Measurements from ENCODE around the gene WDFY1.
A peak's percentile ranks its signal among the peaks of the same experiment; 100 is the strongest.

Gene WDFY1

DNA sequence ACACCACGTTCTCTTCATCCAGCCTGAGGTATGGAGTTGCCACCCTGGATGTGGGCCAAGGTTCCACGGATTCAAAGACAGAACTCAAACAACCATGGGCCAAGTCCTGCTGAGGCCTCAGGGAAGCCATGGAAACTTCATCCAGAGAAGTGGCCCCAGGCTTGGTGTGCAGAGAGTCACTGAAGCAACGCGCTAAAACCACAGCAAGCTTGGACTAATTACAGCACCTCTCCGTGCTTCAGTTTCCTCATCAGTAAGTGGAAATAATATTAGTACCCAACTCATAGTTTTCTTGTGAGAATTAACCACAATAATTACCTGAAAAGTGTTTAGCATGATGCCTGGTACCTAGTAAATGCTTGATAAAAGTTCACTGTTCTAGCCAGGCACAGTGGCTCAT, 88.6 kb downstream of the WDFY1 start:
- no peak for DNase-seq (ENCODE audit: low read depth)

DNA sequence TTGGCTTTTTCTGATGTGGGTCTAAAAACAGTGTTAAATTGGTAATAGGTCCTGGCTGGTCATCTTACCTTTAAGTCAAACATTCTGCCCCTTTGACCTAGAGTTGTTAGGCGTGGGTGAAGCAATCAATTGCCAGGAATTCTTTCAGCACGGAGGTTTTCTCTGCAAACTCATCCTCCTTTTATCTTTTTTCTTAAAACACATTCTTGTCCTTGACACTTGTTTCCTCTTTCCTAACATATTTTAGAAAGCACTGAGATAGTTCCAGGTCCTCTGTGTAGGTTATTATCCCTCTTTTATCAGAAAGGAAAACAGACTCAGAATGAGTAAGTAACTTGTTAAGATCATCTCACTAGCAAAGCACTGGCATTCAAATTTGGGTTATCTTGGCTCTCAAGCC, 89.1 kb downstream of the WDFY1 start:
- DNase-seq (ENCODE audit: low read depth) = no peak

DNA sequence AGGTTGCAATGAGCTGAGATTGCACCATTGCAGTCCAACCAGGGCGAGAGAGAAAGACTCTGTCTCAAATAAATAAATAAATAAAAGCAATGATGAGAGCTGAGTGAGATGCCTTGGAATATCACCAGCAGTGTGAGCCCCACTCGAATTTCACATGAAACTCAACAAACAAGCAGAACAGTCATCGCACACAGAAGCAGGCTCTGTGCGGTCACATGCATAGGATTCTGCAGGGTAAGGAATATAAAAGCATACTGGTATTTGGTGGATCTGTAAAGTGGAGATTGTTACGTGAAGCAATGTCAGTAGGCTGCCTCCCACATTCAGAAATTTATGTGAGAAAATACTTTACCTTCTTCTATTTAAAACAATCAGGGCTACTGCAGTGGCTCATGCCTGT, 89.7 kb downstream of the WDFY1 start:
- no peak for DNase-seq (ENCODE audit: low read depth)

DNA sequence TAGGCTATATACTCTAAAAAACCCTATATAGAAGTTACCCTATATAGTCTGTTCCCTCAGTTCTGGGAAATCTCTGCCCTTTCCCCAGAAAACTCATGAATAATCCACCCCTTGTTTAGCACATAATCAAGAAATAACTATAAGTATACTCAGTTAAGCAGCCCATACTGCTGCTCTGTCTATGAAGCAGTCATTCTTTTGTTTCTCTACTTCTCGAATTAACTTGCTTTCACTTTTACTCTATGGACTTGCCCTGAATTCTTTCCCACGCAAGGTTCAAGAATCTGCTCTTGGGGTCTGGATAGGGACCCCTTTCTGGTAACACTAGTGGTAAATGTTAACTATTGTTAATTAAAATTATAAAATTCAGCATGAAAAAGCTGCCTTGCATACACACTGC, 90.4 kb downstream of the WDFY1 start:
- DNase-seq (ENCODE audit: low read depth) = no peak

DNA sequence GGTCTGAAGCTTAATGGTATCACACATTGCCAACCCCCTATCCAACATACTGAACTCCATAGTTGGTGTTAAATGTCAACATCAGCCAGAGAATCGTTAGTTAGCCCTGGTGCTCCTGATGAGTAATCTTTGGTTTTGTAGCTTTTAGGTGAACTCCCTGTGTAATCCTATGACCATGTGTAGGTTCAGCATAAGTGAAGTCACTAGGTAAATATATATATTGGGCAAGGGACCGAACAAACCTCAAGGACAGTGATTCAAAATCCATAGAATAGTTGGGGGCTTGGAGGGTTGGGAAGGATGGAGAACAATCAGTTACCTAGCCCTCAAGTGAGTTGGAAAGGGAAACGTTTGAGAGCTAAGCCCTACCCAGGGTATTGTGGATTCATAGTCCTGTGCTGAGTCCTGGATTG, 91.7 kb downstream of the WDFY1 start:
- DNase-seq (ENCODE audit: low read depth) = no peak

DNA sequence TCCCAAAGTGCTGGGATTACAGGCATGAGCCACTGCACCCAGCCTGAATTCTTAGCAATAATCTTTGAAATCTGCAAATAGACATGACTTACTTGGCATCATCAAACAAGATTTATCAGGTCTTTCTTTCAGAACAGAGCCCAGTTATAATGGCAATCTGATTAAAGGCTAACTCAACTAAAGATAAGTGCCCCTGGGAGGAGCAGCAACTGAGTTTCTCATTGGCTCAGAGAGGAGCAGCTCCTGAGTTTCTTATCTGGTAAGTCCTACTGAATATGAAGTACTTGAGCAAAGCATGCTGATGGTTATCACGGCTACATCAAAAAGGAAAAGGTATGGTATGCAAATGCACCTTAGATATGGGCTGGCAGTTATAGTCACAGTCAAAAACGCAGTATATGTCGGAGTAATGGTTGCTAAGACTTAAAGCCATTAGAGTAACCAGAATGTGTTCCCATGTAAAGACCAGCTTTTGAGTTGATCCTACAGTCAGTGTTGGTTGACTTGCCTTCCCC, 92.8 kb downstream of the WDFY1 start:
- DNase-seq (ENCODE audit: low read depth) = no peak

DNA sequence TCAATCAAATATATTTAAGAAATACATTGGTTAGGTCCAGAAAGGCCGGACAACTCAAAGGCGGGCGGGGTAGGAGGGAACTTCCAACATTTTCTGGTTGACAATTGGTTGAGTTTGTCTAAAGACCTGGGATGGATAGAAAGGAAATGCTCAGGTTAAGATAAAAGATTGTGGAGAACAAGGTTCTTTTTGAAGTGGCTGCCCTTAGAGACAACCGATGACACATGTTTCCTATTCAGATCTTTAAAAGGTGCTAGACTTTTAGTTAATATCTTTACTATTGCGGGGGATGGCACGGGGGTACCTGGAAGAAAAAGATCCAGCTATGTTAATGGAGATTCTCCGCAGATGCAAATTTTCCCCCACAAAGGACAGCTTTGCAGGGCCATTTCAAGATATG, 97.7 kb downstream of the WDFY1 start:
- no peak for DNase-seq (ENCODE audit: low read depth)

DNA sequence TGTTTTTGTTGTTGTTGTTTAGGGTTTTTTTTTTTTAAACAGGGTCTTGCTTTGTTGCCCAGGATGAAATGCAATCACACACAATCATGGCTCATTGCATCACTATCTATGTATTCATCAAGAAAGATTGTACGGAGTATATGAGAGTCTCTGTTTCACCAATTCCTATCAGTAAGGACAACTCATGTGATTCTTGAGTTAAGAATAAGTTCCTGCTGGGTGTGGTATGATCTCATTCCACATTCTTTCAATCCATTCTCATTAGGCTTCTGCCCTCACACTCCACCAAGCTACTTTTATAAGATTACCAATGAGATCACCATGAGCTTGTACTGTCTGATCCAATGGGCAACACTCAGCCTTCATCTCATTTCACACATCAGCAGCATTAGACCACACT, 98.6 kb downstream of the WDFY1 start:
- DNase-seq (ENCODE audit: low read depth) = peak; percentile 18

DNA sequence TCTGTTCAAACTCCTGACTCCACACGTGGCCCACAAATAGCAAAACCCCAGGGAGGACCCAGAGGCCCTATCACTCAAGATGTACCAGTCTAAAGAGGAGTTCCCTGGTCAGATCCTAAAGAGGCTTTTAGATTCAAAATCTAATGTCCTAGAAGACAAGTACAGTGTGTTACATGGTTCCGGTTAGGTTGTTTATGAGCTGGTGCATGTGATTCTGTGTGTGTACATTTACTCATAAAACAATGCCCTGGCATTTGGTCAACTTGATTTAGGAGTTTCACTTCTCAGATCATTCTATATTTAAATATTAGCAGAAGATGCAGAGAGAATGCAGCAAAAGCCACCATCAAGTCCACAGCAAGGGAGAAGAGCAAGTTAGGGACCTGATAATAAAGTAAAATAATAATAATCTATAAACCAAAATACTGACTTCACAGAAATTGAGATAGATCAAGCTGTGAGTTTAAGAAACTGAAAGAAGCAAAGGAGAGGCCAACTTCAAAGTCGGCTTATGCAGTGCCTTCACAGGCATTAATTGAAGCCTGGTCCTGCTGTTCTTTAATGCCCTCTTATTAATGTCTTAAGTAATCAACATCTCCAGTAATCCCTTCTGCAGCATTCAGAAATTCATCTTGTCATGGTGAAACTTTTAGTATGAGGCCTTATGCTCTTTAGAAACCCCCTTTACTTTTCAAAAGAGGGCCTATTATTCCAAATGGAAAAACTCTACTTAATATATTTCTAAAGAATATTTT, 103.5 kb downstream of the WDFY1 start:
- DNase-seq (ENCODE audit: low read depth) = no peak

DNA sequence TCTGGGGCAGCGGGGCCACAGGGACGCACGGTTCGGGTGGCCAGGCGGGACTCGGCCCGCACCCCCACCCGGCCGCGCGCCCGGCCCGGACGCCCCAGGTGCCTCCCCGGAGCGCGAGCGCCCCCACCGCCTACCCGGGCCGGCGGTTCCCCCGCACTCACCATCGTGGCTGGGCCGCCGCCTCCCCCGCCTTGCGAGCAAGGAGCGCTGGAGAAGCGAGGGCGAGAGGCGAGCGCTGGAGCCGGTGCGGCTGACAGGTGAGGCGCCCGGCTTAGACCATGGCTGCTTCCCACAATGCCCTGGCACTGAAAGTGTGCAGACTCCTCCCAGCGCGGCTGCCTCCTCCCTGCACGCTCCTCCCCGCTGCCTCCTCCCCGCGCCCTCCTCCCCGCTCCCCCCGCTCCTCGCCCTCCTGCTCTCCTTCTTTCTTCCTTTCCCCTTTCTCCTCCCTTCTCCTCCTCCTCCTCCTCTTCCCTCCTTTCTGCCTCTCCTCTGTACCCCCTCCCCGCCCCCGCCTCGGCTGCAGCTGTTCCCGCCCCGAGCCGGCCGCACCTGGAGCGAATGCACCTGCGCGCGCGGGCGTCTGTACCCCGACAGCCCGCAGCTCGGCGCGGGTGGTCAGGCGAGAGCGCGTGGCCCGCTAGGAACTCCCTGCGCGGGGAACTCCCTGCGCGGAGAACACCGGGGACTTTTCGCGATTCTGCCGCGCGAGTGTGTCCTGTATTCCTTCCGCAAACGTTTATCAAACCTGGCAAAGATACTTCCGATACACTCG, 107.7 kb downstream of the WDFY1 start, which contains the start of gene AP1S3:
Gene AP1S3 (minus strand): TSS at position 296 of the 775 bp plus-strand sequence. CDS start 132 bp downstream, at position 164.
- peak; percentile 28 for DNase-seq (ENCODE audit: low read depth)

DNA sequence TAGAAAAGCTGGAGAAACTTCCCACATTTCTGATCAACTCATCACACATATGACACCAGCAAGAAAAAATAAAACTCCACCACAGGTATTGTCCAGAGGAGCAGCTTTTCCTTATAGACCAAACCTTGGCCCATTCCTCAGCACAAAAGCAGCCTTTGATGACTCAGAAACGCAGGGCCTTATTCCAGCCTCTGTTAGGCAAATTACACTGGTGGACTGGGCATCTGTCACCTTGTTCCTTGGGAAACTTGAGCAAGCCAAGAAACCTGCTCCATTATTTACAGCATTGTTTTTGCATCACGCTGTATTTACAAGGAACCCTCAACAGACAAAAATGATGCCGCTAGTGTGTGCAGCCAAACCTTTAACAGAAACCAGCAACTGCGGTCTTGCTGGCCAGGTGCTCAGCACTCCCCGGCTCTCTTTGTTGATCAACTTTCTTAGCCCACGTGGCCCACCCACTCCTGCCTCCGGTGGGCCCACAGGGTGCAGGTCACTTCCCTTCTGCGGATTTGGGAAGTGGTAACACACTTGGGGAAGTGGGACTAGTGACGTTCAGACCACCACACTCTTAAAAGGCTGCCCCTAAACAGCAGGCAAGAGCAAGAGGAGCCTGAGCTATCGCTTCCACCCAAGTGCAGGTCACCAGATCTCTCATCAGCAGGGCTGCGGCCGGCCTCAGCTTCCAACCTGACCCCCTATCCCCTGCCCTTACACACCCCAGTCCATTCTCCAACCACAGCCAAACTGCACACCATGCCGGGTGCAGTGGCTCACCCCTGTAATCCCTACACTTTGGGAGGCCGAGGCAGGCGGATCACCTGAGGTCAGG, 109.2 kb downstream of the WDFY1 start:
- no peak for DNase-seq (ENCODE audit: low read depth)

DNA sequence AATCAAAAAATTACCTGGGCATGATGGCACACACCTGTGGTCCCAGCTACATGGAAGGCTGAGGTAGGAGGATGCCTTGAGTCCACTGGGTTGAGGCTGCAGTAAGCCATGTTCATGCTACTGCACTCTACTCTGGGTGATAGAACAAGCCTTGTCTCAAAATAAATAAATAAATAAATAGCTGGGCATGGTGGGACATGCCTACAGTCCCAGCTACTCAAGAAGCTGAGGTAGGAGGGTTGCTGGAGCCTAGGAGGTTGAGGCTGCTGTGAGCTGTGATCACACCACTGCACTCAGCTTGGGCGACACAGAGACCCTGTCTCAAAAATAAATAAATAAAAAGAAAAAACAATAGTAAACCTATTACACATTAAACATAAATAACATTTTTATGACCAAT, 110.7 kb downstream of the WDFY1 start:
- no peak for DNase-seq (ENCODE audit: low read depth)

DNA sequence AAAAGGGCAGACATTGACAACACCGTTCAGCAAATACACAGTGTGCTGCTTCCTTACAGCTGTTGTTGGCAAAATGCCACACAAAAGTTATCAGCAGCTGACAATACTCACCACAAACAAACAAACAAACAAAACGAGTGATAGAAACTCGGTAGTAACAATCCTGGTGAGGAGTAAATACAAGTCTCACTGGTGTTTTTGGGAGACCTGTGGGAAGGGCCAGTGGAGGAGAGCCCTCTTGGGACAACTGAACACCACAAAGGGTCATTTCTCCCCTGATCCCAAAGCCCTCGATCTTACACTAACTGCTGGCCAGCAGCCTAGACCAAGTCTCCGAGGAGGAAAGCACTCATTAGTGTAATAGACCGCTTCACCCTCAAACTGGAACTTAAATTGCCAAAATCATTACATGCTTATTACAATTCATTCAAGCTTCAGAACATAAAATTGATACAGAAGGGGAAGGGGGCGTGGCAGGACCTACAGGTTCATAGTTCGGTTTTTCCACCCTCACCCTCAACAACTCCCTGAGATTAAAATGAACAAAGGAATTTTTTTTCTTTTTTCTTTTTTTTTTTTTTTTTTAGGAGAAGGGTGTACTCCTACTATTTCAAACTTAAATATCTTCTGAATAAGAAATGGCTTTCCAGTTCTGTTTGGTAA, 112.8 kb downstream of the WDFY1 start:
- no peak for DNase-seq (ENCODE audit: low read depth)

DNA sequence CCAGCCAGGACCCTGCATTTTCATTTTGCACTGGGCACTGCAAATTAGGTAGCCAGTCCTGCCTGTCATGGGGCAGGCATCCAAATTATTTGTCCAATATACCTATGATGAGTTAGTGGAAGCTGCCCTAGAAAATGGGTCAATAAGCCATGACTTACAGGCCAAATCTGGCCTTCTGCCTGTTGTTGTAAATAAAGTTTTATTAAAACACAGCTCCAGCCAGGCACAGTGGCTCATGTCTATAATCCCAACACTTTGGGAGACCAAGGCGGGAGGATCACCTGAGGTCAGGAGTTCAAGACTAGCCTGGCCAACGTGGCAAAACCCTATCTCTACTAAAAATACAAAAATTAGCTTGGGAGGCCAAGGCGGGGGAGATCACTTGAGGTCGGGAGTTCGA, 116.0 kb downstream of the WDFY1 start:
- no peak for DNase-seq (ENCODE audit: low read depth)

DNA sequence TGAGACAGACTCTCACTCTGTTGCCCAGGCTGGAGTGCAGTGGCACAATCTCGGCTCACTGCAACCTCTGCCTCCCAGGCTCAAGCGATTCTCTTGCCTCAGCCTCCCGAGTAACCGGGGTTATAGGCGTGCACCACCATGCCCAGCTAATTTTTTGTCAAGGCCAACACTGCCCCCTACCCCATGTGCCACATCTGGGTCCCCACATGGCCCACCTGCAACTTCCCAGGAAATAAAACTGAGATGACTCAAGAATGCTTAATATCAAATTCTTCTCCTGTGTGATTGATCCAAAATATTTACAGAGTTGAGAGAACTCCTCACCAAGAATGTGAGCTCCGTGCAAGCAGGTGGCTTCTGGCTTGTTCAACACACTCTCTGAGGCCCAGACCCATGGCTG, 116.8 kb downstream of the WDFY1 start:
- no peak for DNase-seq (ENCODE audit: low read depth)

DNA sequence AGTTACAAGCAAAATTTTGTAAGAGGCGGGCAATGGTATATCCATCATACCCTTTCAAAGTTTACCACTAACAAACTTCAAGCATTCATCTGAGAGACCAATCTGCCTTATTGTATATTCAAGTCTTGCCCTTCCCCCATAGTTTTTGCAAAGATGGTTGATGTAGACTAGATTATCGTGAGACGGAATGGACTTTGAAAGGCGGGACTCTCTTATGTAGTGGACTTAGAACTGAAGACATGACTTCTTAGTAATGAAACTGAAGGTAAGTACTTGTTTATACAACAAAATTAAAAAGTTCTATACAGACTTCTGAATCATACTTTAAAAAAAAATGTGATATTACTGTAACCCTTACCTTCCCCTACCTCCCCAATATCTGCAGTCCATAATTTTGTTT, 118.1 kb downstream of the WDFY1 start:
- no peak for DNase-seq (ENCODE audit: low read depth)
